Left ventricle myocardium inferior (tissue), 1 donor: ENCODE measurements around the gene KLRD1. TPM values are rescaled to one million over a fixed set of nuclear protein-coding genes. Genes with fewer than 3 reads are reported as not detected.

Source experiments
- DNase-seq: peaks from one replicate; pipeline ENCODE4 v3.0.0-alpha.2; 2020
- H3K27ac ChIP-seq: fragments of 200-600 bp; replicated peaks from 2 replicates; pipeline ENCODE4 v1.8.0; 2021
- H3K27me3 ChIP-seq: fragments of 200-600 bp; 2 replicates; pipeline ENCODE4 v1.8.0; 2021; ENCODE audit warnings: low read depth
- H3K36me3 ChIP-seq: fragments of 200-600 bp; 2 replicates; pipeline ENCODE4 v1.8.0; 2021
- H3K4me1 ChIP-seq: fragments of 200-600 bp; 2 replicates; pipeline ENCODE4 v1.8.0; 2021
- H3K4me3 ChIP-seq: fragments of 200-600 bp; 2 replicates; pipeline ENCODE4 v1.8.0; 2021; ENCODE audit warnings: mild to moderate bottlenecking, moderate library complexity
- H3K9me3 ChIP-seq: fragments of 200-600 bp; replicated peaks from 2 replicates; pipeline ENCODE4 v1.8.0; 2021
- intact Hi-C: fragments of 100-400 bp; cut with micrococcal nuclease; formaldehyde crosslinking; loops from one replicate; pipeline ENCODE4 v1.11.0; 2022
- total RNA-seq: library from RNA; stranded (reverse); fragmentation: NEBNext Ultra II Directional; extraction: Animal tissue kit (Norgen Biotek cat#: 25700); gene quantifications from one replicate; pipeline ENCODE4 v1.2.1, GENCODE V29; 2021
- TF ChIP-seq, protein P1 (sequence below): fragments of 200-600 bp; IDR thresholded peaks from 2 replicates; pipeline ENCODE4 v1.8.0; 2021; ENCODE audit warnings: antibody characterized with exemption, mild to moderate bottlenecking, borderline replicate concordance
- donor health status: DM: no; HTN: yes; CAD: no; lungs with severe emphysema.

KLRD1 gene
- total RNA-seq, 1 donor from 2014 or later, result 1.4 TPM

DNA sequence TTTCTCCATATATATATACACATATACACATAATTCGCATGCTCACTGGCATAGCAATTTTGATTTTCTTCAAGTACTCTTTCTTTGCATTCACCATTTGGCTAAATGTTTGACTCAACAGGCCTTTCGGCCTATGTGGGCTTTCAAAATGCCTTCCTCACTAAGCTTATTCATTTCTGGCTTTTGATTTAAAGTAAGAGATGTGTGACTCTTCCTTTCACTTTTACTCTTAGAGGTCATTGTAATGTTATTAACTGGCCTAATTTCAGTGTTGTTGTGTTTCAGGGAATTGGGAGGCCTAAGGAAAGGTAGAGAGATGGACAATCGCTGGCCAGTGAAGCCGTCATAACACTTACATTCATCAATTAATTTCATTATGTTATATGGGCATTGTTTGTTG, 14.5 kb upstream of the KLRD1 start:
- Histone ChIP-seq H3K36me3 (no peaks in the 10 kb centered on the region), H3K27me3 (no peaks in the 10 kb centered on the region), H3K9me3 (no peaks in the 10 kb centered on the region), H3K27ac (no peak overlapping the region), H3K4me3 (no peak overlapping the region), H3K4me1 (no peaks in the 10 kb centered on the region)
- intact Hi-C loops, result no loop called here
- TF ChIP-seq, protein P1, sequence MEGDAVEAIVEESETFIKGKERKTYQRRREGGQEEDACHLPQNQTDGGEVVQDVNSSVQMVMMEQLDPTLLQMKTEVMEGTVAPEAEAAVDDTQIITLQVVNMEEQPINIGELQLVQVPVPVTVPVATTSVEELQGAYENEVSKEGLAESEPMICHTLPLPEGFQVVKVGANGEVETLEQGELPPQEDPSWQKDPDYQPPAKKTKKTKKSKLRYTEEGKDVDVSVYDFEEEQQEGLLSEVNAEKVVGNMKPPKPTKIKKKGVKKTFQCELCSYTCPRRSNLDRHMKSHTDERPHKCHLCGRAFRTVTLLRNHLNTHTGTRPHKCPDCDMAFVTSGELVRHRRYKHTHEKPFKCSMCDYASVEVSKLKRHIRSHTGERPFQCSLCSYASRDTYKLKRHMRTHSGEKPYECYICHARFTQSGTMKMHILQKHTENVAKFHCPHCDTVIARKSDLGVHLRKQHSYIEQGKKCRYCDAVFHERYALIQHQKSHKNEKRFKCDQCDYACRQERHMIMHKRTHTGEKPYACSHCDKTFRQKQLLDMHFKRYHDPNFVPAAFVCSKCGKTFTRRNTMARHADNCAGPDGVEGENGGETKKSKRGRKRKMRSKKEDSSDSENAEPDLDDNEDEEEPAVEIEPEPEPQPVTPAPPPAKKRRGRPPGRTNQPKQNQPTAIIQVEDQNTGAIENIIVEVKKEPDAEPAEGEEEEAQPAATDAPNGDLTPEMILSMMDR, result no peak
- DNase-seq, result no peak

DNA sequence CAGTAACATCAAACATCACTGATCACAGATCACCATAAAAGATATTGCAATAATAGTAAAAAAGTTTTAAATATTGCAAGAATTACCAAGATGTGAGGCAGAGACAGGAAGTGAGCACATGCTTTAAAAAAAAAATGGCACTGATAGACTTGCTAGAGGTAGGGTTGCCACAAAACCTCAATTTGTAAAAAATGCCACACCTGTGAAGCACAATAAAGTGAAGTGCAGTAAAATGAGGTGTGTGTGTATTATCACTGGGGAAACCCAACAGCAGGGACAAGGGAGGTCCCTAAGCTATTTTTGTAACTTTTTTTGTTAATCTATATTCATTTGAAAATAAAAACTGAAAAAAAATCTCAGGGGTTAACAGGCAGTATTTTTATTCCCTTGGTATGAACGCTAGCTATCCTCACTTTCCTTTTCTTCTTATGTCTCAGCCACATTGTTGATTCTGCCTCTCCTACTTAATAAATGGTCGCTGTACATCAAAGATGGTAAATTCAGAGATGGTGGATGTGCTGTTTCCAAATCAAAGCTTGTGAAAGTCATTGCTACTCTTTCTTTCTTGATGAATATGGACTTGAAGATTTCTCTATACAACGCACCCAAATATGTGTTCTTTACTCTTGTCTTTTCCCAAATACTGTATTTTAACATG, 14.0 kb upstream of the KLRD1 start:
- Histone ChIP-seq H3K27ac (no peak overlapping the region), H3K27me3 (no peaks in the 10 kb centered on the region), H3K4me1 (no peaks in the 10 kb centered on the region), H3K4me3 (no peak overlapping the region), H3K9me3 (no peaks in the 10 kb centered on the region), H3K36me3 (no peaks in the 10 kb centered on the region)
- intact Hi-C loops, result no loop called here
- TF ChIP-seq, protein P1, result no peak
- no peak for DNase-seq

DNA sequence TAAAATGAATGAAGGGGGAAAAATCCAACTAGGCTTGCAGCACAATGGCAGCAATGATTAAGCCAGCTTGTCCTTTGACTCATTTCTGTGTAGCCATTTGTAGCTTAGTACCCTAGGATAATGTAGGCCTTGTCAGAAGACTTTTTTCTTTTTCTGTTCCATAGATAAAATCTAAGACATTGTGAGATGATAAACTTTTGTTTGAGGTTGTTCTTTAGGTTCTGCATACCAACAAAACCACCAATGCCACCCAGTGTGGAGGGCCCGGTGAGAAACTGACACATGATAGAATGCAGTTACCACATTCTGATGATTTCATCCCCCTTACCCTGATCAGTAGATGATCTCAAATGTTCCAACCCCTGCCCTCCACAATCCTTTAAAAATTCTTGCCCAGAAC, 6.6 kb upstream of the KLRD1 start:
- Histone ChIP-seq H3K9me3 (no peaks in the 10 kb centered on the region), H3K4me1 (no peaks in the 10 kb centered on the region), H3K27ac (no peak overlapping the region), H3K4me3 (no peak overlapping the region), H3K36me3 (no peaks in the 10 kb centered on the region), H3K27me3 (no peaks in the 10 kb centered on the region)
- TF ChIP-seq, protein P1, result no peak
- DNase-seq, result no peak
- intact Hi-C loops, result no loop called here

DNA sequence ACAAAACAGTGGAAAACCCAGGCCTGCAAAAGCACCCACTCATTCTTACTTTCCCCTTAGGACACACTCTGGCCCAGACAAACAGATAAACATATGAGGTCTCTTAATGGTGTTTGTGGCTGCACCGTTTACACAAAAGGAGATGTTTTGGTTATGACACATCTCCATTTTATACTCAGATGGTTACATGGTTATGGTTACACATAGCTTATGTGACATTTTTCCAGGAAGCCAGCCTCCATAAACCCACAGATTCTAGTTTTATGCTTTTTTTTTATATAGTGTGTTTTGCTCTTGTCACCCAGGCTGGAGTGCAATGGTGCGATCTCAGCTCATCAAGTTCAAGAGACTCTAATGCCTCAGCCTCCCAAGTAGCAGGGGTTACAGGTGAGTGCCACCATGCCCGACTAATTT, 3.5 kb upstream of the KLRD1 start:
- no peaks in the 10 kb centered on the region for H3K4me1 ChIP-seq
- no peak for DNase-seq
- H3K27me3 ChIP-seq, result no peaks in the 10 kb centered on the region
- TF ChIP-seq, protein P1, result no peak
- H3K4me3 ChIP-seq, result no peak overlapping the region
- H3K9me3 ChIP-seq, result no peaks in the 10 kb centered on the region
- no peaks in the 10 kb centered on the region for H3K36me3 ChIP-seq
- intact Hi-C loops, result no loop called here
- H3K27ac ChIP-seq, result no peak overlapping the region

GRCh38 chr12:10305411-10305810, 2.3 kb upstream of the KLRD1 start:
- DNase-seq, result no peak
- H3K27me3 ChIP-seq, result no peaks in the 10 kb centered on the region
- no peaks in the 10 kb centered on the region for H3K9me3 ChIP-seq
- no peak overlapping the region for H3K27ac ChIP-seq
- H3K4me3 ChIP-seq, result no peak overlapping the region
- TF ChIP-seq, protein P1, result no peak
- H3K36me3 ChIP-seq, result no peaks in the 10 kb centered on the region
- intact Hi-C loops, result no loop called here
- H3K4me1 ChIP-seq, result no peaks in the 10 kb centered on the region
